Measurements from ENCODE around the gene HOXB13.

DNA sequence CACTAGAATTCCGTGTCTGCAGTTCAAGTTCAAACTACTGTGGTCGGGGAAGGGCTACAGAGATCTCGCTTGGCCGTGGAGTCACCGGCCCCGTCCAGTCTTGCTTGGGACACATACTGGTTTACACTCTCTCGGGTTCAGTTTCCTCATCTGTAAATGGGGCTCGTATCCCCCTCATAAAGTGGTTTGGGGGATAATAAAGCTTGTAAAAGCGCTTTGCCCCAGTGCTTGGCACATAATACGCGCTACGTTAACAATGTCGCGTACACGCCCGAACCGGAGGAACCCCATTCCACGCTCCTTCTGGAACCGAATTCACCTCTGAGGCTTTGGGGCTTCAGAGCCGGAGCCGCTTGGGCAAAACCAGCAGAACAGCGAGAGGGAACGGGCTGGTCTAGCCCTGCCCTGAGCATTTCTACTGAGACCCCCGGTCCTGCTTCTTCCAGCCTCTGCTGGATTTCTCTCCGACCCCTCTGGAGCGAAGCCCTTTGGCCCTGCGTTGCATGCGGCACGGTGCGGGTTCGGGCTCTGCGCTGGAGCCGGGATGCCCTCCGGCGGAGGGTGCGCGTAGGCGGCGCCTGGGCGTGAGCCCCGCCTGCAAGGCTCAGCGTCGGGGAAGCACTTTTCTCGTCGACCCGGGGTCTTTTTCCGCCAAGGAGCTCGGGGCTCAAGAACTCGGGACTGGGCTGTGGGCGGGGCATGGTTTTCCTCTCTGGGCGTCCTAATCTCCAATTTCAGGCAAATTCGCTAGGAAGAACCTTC is 26.1 kb upstream of the HOXB13 start:
- TF ChIP-seq, protein P1, sequence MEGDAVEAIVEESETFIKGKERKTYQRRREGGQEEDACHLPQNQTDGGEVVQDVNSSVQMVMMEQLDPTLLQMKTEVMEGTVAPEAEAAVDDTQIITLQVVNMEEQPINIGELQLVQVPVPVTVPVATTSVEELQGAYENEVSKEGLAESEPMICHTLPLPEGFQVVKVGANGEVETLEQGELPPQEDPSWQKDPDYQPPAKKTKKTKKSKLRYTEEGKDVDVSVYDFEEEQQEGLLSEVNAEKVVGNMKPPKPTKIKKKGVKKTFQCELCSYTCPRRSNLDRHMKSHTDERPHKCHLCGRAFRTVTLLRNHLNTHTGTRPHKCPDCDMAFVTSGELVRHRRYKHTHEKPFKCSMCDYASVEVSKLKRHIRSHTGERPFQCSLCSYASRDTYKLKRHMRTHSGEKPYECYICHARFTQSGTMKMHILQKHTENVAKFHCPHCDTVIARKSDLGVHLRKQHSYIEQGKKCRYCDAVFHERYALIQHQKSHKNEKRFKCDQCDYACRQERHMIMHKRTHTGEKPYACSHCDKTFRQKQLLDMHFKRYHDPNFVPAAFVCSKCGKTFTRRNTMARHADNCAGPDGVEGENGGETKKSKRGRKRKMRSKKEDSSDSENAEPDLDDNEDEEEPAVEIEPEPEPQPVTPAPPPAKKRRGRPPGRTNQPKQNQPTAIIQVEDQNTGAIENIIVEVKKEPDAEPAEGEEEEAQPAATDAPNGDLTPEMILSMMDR (IDR thresholded peaks at IDR 0.05): no peak
- TF ChIP-seq POLR2A (IDR thresholded peaks at IDR 0.05): no peak
- no peak for TF ChIP-seq POLR2AphosphoS5 (IDR thresholded peaks at IDR 0.05)
- TF ChIP-seq EP300 (IDR thresholded peaks at IDR 0.05): no peak

Data from upper lobe of left lung (tissue), 4 donors.